ENCODE results near the gene KRT3. TPM values are rescaled to one million over a fixed set of nuclear protein-coding genes. Genes with fewer than 3 reads are reported as not detected.

KRT3 gene
- total and polyA plus RNA-seq, 9 of the 15 experiments (the other 6 are each of a cell fraction or from before 2014, with no cell fraction given): not detected

DNA sequence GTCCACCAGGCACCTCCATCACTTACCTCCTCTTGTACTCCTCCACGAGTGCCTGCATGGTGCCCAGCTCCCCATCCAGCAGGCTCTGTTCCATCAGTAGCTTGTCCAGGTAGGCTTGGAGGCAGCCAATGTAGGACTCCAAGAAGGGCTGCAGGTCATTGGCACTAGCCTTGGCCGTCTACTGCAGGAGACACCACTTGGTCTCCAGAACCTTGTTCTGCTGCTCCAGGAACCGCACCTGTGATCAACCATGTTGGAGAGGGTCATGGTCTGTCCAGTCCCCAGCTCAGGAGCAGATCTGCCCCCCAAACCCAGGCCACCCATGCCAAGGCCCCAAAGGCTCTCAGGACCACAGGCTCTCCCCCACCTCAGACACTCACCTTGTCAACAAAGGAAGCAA, 42.6 kb downstream of the KRT3 start:
- intact Hi-C loops (cut with micrococcal nuclease): no loop called here
- TF ChIP-seq, protein P1, sequence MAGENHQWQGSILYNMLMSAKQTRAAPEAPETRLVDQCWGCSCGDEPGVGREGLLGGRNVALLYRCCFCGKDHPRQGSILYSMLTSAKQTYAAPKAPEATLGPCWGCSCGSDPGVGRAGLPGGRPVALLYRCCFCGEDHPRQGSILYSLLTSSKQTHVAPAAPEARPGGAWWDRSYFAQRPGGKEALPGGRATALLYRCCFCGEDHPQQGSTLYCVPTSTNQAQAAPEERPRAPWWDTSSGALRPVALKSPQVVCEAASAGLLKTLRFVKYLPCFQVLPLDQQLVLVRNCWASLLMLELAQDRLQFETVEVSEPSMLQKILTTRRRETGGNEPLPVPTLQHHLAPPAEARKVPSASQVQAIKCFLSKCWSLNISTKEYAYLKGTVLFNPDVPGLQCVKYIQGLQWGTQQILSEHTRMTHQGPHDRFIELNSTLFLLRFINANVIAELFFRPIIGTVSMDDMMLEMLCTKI (IDR thresholded peaks at IDR 0.05; ENCODE audit: partially characterized antibody): no peak
- TF ChIP-seq SMAD2 (IDR thresholded peaks at IDR 0.05; ENCODE audit: low read depth, low read length) (no peak), JUNB (CRISPR knock-in tag; conservative IDR thresholded peaks at IDR 0.05) (no peak), ZNF766 (CRISPR knock-in tag; conservative IDR thresholded peaks at IDR 0.05) (no peak), HEY1 (CRISPR knock-in tag; IDR thresholded peaks at IDR 0.05; ENCODE audit: borderline replicate concordance) (no peak), EZH2 (IDR thresholded peaks at IDR 0.05; ENCODE audit: borderline replicate concordance, low read depth, low read length) (no peak), ATF1 (CRISPR knock-in tag; IDR thresholded peaks at IDR 0.05) (no peak), ATF1 (tag; IDR thresholded peaks at IDR 0.05) (no peak), ZNF707 (CRISPR knock-in tag; conservative IDR thresholded peaks at IDR 0.05) (no peak), ZNF124 (CRISPR knock-in tag; IDR thresholded peaks at IDR 0.05) (no peak)
- TF ChIP-seq, protein P2, sequence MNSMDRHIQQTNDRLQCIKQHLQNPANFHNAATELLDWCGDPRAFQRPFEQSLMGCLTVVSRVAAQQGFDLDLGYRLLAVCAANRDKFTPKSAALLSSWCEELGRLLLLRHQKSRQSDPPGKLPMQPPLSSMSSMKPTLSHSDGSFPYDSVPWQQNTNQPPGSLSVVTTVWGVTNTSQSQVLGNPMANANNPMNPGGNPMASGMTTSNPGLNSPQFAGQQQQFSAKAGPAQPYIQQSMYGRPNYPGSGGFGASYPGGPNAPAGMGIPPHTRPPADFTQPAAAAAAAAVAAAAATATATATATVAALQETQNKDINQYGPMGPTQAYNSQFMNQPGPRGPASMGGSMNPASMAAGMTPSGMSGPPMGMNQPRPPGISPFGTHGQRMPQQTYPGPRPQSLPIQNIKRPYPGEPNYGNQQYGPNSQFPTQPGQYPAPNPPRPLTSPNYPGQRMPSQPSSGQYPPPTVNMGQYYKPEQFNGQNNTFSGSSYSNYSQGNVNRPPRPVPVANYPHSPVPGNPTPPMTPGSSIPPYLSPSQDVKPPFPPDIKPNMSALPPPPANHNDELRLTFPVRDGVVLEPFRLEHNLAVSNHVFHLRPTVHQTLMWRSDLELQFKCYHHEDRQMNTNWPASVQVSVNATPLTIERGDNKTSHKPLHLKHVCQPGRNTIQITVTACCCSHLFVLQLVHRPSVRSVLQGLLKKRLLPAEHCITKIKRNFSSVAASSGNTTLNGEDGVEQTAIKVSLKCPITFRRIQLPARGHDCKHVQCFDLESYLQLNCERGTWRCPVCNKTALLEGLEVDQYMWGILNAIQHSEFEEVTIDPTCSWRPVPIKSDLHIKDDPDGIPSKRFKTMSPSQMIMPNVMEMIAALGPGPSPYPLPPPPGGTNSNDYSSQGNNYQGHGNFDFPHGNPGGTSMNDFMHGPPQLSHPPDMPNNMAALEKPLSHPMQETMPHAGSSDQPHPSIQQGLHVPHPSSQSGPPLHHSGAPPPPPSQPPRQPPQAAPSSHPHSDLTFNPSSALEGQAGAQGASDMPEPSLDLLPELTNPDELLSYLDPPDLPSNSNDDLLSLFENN (IDR thresholded peaks at IDR 0.05; ENCODE audit: low read depth in 2 of 2, low read length in 2 of 2): no peak
- TF ChIP-seq, protein P3, sequence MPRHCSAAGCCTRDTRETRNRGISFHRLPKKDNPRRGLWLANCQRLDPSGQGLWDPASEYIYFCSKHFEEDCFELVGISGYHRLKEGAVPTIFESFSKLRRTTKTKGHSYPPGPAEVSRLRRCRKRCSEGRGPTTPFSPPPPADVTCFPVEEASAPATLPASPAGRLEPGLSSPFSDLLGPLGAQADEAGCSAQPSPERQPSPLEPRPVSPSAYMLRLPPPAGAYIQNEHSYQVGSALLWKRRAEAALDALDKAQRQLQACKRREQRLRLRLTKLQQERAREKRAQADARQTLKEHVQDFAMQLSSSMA (CRISPR knock-in tag; IDR thresholded peaks at IDR 0.05): no peak
- no peak for DNase-seq (ENCODE audit: extremely low read depth in 1 of 4, low spot score in 3 of 4)
- H3K27me3 ChIP-seq (ENCODE audit: control insufficient read depth in 2 of 2, insufficient read depth in 2 of 2, low read length in 2 of 2): peaks cover 0 to 4% of the 10 kb centered on the region in 2 experiments; a peak in 1 of 5 replicates
- no peaks in the 10 kb centered on the region for H3K4me1 ChIP-seq (replicated peaks in 1 of 2; ENCODE audit: control insufficient read depth in 2 of 2, insufficient read depth in 2 of 2, low read length in 2 of 2)
- H3K4me3 ChIP-seq: no peak overlapping the region
- H3K36me3 ChIP-seq (ENCODE audit: control insufficient read depth, insufficient read depth, low read length): no peaks in the 10 kb centered on the region
- no peak for ATAC-seq
- no peaks in the 10 kb centered on the region for H4K20me1 ChIP-seq (replicated peaks; ENCODE audit: control insufficient read depth, insufficient read depth, low read length)
- H3K9me1 ChIP-seq (ENCODE audit: control insufficient read depth, insufficient read depth, low read length): no peaks in the 10 kb centered on the region
- no peaks in the 10 kb centered on the region for H3K9me3 ChIP-seq (replicated peaks; ENCODE audit: control insufficient read depth, insufficient read depth, low read depth, low read length)
- ChIA-PET POLR2A (no interaction called here), CTCF (ENCODE audit: low intra/inter-chr PET ratio) (no interaction called here)
- BruUV-seq (replicated peaks): no TSS peak
- 3% methylated on average over 3 of the region's 3 CpGs for WGBS (ENCODE audit: insufficient coverage, low coverage, missing lambda C conversion rate)
- no peak for FAIRE-seq
- H2AFZ ChIP-seq (ENCODE audit: low read depth, low read length): no peak overlapping the region
- H3K79me2 ChIP-seq (ENCODE audit: control insufficient read depth, insufficient read depth, low read length): no peaks in the 10 kb centered on the region
- no peak overlapping the region for H3K9ac ChIP-seq (ENCODE audit: insufficient read depth in 1 of 2, low read depth in 2 of 2, low read length in 2 of 2)
- no peak overlapping the region for H3K4me2 ChIP-seq (ENCODE audit: insufficient read depth, low read length)
- no peak overlapping the region for H3K27ac ChIP-seq (ENCODE audit: extremely low read depth, low read depth, low read length)
- in situ Hi-C loops (cut with MboI): no loop called here
